Measurements from ENCODE around the gene OR10T2.

The OR10T2 gene

DNA sequence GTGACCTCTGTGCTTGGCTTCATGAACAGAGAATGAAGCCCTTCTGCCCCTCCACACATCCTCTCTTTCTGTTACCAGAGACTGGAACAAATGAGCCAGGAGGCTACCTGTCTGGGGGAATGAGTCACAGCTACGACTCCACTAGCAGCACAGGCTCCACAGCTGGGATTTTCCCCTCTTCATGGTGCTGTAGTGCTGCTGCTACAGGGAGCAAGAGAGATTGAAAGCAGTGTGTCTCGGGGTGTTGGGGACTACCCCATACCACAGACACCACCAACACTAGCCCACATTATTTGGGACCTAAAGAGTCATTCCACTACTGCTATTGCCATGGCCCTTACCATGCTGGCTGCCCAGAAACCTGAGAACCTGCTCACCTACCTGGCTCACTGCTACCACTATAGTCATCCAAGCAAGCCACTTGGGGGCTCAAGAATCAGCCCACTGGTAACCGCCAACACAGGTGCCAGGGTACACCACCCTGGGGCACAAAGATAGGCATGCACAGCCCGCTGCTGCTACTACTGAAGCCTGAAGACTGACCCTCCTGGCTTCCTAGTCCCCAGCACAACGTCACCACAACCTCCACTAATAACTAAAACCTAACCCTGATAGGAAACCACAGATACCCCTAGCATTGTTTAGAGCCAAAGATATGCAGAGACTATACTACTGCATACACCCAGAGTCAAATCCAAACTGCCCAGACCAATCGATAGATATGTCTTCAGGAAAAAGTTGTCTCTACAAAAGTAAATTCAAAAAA, 27.9 kb downstream of the OR10T2 start:
- H3K9me2 ChIP-seq (replicated peaks; ENCODE audit: insufficient read depth, low read length): no peaks in the 10 kb centered on the region
- no peaks in the 10 kb centered on the region for H3K79me2 ChIP-seq (ENCODE audit: low read length)
- H3K9ac ChIP-seq (ENCODE audit: low read length): no peak overlapping the region
- no peaks in the 10 kb centered on the region for H3K36me3 ChIP-seq (replicated peaks; ENCODE audit: insufficient read depth, low read length)
- no peak overlapping the region for H3K4me2 ChIP-seq (ENCODE audit: low read depth, low read length)
- TF ChIP-seq, protein P1, sequence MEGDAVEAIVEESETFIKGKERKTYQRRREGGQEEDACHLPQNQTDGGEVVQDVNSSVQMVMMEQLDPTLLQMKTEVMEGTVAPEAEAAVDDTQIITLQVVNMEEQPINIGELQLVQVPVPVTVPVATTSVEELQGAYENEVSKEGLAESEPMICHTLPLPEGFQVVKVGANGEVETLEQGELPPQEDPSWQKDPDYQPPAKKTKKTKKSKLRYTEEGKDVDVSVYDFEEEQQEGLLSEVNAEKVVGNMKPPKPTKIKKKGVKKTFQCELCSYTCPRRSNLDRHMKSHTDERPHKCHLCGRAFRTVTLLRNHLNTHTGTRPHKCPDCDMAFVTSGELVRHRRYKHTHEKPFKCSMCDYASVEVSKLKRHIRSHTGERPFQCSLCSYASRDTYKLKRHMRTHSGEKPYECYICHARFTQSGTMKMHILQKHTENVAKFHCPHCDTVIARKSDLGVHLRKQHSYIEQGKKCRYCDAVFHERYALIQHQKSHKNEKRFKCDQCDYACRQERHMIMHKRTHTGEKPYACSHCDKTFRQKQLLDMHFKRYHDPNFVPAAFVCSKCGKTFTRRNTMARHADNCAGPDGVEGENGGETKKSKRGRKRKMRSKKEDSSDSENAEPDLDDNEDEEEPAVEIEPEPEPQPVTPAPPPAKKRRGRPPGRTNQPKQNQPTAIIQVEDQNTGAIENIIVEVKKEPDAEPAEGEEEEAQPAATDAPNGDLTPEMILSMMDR (IDR thresholded peaks at IDR 0.05; ENCODE audit: low read length): no peak
- TF ChIP-seq EZH2 (optimal IDR thresholded peaks at IDR 0.05; ENCODE audit: low read depth, low read length): no peak
- TF ChIP-seq EZH2phosphoT487 (IDR thresholded peaks at IDR 0.05; ENCODE audit: low read length): no peak
- H2AFZ ChIP-seq (ENCODE audit: low read length): no peak overlapping the region
- no peaks in the 10 kb centered on the region for H3K4me1 ChIP-seq (ENCODE audit: low read length)
- no peaks in the 10 kb centered on the region for H3K27me3 ChIP-seq (replicated peaks; ENCODE audit: insufficient read depth, low read length)
- no peaks in the 10 kb centered on the region for H3F3A ChIP-seq (ENCODE audit: insufficient read depth, low read length)
- no peak overlapping the region for H3K27ac ChIP-seq (ENCODE audit: low read length)
- H4K20me1 ChIP-seq (ENCODE audit: insufficient read depth, low read length): no peaks in the 10 kb centered on the region
- no peak for DNase-seq
- H3K4me3 ChIP-seq (ENCODE audit: low read length): no peak overlapping the region
- no peaks in the 10 kb centered on the region for H3K9me3 ChIP-seq (replicated peaks; ENCODE audit: insufficient read depth, low read length)

DNA sequence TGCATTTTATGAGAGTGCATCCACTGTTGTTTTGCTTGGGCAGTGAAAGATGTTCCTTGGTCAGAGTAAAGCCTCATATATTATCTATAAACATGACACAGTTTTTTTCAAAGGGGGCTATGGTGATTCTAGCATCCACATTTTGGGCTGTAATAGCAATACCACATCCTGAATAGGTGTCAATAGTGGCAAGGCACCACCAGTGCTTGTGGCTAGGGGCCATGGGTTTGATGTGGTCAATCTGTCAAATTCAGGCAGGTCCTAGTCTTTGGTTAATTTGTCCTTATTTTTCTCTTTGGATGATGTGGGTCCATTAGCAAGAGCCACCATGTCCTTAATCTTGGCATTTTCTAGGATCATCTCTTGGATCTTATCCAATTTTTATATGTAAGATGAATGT, 32.5 kb downstream of the OR10T2 start:
- Histone ChIP-seq H3K9me3 (replicated peaks; ENCODE audit: insufficient read depth, low read length) (no peaks in the 10 kb centered on the region), H3K27me3 (replicated peaks; ENCODE audit: insufficient read depth, low read length) (no peaks in the 10 kb centered on the region), H2AFZ (ENCODE audit: low read length) (no peak overlapping the region), H3K4me2 (ENCODE audit: low read depth, low read length) (no peak overlapping the region), H3K9me2 (replicated peaks; ENCODE audit: insufficient read depth, low read length) (no peaks in the 10 kb centered on the region), H3K4me3 (ENCODE audit: low read length) (no peak overlapping the region), H3K79me2 (ENCODE audit: low read length) (no peaks in the 10 kb centered on the region), H3K9ac (ENCODE audit: low read length) (no peak overlapping the region), H4K20me1 (ENCODE audit: insufficient read depth, low read length) (no peaks in the 10 kb centered on the region), H3K4me1 (ENCODE audit: low read length) (no peaks in the 10 kb centered on the region), H3K36me3 (replicated peaks; ENCODE audit: insufficient read depth, low read length) (no peaks in the 10 kb centered on the region), H3F3A (ENCODE audit: insufficient read depth, low read length) (no peaks in the 10 kb centered on the region), H3K27ac (ENCODE audit: low read length) (no peak overlapping the region)
- TF ChIP-seq, protein P1 (IDR thresholded peaks at IDR 0.05; ENCODE audit: low read length): no peak
- TF ChIP-seq EZH2 (optimal IDR thresholded peaks at IDR 0.05; ENCODE audit: low read depth, low read length) (no peak), EZH2phosphoT487 (IDR thresholded peaks at IDR 0.05; ENCODE audit: low read length) (no peak)
- no peak for DNase-seq

GRCh38 chr1:158362941-158363340, 36.3 kb downstream of the OR10T2 start:
- no peaks in the 10 kb centered on the region for H3K9me3 ChIP-seq (replicated peaks; ENCODE audit: insufficient read depth, low read length)
- no peak overlapping the region for H2AFZ ChIP-seq (ENCODE audit: low read length)
- H3K79me2 ChIP-seq (ENCODE audit: low read length): no peaks in the 10 kb centered on the region
- H3K27ac ChIP-seq (ENCODE audit: low read length): no peak overlapping the region
- no peaks in the 10 kb centered on the region for H3K27me3 ChIP-seq (replicated peaks; ENCODE audit: insufficient read depth, low read length)
- no peaks in the 10 kb centered on the region for H4K20me1 ChIP-seq (ENCODE audit: insufficient read depth, low read length)
- H3K4me2 ChIP-seq (ENCODE audit: low read depth, low read length): no peak overlapping the region
- no peaks in the 10 kb centered on the region for H3K4me1 ChIP-seq (ENCODE audit: low read length)
- H3F3A ChIP-seq (ENCODE audit: insufficient read depth, low read length): no peaks in the 10 kb centered on the region
- no peak for TF ChIP-seq EZH2phosphoT487 (IDR thresholded peaks at IDR 0.05; ENCODE audit: low read length)
- TF ChIP-seq EZH2 (optimal IDR thresholded peaks at IDR 0.05; ENCODE audit: low read depth, low read length): no peak
- TF ChIP-seq, protein P1 (IDR thresholded peaks at IDR 0.05; ENCODE audit: low read length): no peak
- no peaks in the 10 kb centered on the region for H3K36me3 ChIP-seq (replicated peaks; ENCODE audit: insufficient read depth, low read length)
- no peaks in the 10 kb centered on the region for H3K9me2 ChIP-seq (replicated peaks; ENCODE audit: insufficient read depth, low read length)
- no peak overlapping the region for H3K4me3 ChIP-seq (ENCODE audit: low read length)
- no peak for DNase-seq
- H3K9ac ChIP-seq (ENCODE audit: low read length): no peak overlapping the region
